Fibroblast of peridontal ligament (primary cell): ENCODE measurements around the gene GATD1.

Experiments
- DNase-seq: peaks from one replicate; pipeline ENCODE4 v3.0.0-alpha.2; 2010; ENCODE audit errors: extremely low read depth

The GATD1 gene

DNA sequence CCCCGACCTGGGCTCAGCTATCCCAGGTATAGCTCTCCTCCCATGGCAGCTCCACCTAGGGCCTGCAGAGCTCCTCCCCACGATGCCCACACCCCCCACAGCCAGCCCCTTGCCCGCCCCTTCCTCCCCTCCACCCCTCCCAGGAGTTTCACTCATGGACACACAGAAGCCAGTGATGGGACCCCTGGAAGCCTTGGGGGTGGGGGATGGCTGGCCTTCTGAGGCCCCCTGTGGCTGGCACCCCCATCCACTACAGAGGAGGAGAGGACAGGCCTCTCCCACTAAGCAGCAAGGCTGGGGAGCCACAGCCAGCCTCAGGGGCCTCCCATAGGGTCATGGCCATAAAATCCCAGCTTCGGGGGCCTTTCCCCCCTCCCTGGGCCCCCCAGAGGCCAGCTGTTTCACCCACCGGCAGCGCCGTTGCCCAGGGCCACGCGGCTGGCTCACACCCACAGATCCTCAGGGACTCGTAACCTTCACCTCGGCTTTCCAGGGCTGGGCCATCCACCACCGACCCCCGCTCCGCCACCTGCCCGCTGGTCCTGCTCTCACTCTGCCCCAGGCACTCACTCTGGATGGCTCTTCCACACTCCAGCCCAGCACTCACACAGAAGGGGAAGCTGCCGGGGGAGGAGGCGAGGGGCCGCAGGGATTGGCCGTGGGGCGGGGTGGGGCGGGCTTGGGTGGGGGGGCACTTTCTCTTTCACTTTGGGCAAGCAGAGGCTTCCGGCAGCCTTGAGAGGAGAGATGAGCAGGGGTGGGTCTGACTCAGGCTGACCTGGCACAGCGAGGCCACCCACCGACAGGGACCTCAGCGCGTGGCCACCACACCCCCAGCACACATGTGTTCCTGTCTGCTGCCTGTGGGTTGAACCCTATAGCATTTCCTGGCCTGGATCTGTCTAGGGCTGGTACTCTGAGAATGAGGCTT lies 18.6 kb upstream of the GATD1 start:
- DNase-seq: peak; percentile 68

DNA sequence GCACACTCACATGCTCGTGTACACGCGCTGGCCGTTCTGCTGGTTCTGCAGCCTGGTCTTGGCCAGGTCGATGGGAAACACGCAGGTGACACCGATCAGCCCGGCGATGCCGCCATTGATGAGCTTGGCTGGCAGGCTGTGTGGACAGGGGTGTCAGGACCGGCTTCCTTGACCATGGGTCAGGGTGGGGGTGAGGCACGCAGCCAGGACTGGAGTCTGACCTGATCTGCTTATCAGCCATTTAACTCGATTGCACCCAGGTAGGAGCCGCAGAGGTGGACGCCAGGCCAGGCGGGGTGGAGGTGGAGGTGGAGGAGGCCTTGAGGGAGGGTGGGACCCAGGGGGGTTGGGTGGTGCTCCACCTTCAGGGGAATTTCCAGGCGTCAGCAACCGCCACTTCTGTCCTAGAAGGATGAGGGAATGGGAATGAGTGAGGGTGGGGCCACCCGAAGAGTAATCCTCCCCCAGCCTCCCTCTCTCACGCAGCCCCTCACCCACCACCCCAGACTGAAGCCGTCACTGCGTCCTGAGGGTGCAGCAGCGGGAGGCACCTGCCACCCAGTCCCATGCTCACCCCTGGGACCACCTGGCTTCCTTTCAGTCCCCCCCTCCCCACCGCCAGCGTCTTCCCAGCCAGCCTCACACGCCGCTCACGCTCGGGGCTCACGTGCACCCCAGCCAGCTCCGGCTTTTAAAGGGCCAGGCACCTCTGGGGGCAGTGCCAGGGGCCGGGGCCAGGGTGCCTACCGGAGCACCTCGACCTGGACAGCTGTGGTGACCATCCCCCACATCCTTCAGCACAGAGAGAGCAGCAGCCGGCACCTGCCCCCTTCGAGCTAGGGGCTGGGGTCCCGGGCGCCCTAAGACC lies 17.7 kb upstream of the GATD1 start:
- DNase-seq: no peak

DNA sequence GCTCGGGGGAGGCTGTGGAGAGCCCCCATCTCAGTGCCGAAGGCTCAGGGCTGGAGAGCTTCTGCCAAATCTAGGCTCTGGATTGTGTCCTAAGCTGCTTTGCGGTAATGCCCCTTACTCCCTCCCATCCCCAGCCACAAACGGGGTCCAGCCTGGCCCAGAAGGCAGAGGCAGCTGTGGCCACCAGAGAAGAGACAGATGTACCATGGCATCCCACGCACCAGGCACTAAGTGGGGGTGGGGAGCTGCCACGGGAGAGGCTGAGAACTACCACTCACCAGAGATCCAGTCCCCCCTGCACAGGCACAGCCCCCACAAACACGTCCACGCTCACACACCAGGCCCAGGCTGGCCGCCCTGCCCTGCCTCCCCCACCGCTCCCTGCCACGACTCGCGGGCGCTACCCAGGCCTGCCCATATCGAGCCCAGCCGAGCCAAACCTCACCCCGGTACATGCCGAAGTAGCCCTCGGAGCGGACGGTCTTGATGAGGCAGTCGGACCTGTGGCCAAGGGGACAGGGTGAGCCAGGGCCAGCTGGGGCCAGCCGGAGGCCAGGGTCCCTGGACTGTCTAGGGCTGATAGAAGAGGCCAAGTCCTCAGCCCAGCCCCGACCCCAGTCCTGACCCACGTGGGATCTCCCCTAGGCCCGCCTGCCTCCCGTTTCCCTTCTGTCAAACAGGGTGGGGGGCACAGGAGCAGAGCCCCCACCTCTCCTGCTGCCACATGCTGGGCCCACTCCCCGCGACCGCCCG lies 16.9 kb upstream of the GATD1 start:
- DNase-seq: no peak

DNA sequence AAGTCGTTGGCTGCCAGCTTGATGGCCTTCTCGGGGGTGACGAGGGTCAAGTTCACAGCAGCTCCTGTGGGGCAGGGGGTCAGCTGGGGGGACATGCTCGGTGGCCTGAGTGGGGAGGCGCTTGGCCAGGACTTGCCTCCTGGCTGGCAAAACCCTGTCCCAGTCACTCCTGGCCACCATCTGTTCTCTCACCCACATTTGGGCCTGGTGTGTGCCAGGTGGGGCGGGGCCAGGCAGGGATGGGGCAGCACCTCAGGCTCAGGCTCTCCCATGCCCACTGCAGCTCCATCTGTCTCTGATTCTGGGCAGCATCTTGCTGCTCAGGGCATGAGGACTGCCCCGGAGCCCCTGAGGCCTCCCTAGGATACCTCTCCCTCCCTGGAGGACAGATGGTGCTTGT lies 16.3 kb upstream of the GATD1 start:
- no peak for DNase-seq

DNA sequence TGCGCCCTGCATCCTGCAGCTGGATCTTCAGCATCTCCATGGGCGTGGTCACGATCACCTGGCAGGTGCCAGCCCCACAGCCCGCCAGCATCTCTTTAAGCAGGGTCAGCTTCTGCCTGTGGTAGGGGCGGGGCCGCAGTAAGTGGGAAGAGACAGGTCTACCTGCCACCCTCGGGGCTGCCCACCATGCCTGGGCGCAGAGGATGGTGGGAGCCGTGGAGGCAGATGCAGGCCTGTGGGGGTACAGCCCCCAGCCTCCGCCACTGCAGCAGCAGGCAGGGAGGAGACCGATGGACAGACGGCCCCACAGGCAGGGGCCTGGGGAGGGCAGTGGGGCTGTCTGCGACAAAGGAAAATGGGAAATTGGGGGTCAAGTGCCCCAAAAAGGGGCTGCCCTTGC lies 15.6 kb upstream of the GATD1 start:
- DNase-seq: no peak

DNA sequence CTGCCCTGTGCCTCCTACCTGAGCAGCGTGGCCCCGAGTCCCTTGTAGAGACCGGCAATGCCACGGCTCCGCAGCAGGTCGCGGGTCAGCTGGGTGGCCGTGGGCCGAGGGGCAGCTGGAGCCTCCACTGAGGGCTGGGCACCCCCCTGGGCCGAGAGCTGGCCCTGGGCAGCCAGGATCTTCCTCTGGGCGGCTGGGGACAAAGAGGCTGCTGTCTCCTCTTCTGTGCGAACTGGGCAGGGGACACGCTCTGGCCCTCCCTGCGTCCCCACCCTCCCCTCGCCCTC lies 15.2 kb upstream of the GATD1 start:
- DNase-seq: no peak

DNA sequence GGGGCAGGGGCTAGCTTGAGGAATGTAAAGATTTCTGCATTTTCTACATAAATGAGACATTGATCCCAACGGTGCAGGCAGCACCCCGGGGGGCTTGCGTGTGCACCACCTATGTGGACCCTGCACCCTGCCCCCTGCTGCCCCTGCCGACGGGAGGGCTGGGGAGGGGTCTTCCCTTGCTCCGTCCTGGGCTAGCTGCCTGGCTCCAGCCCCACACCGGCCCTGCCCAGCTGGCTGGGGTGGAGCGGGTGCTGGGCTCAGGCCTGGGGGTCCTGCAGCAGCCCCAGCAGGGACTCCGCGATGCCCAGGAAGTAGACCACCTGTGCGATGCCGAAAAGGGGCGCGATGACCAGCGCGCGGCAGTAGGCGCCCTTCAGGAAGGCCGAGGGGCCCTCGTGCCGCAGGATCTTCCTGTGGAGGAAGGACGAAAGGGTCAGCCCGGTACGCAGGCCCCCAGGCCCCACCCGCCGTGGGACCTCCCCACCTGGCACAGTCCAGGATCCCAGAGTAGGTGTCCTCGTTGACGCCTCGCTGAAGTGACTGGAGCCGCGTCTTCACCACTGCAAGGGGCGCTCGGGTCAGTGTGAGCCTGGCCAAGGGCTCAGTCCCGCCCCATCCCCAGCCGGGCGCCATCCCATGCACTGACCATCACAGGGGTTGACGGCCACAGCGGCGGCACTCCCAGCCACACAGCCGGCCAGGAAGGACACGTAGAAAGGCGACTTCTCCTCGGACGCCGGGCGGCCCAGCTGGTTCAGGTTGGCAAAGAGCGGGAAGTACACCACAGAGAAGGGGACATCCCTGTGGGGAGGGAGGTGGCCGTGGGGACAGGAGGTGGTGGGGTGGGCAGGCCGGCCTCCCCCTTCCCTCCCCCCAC lies 14.6 kb upstream of the GATD1 start:
- DNase-seq: no peak

DNA sequence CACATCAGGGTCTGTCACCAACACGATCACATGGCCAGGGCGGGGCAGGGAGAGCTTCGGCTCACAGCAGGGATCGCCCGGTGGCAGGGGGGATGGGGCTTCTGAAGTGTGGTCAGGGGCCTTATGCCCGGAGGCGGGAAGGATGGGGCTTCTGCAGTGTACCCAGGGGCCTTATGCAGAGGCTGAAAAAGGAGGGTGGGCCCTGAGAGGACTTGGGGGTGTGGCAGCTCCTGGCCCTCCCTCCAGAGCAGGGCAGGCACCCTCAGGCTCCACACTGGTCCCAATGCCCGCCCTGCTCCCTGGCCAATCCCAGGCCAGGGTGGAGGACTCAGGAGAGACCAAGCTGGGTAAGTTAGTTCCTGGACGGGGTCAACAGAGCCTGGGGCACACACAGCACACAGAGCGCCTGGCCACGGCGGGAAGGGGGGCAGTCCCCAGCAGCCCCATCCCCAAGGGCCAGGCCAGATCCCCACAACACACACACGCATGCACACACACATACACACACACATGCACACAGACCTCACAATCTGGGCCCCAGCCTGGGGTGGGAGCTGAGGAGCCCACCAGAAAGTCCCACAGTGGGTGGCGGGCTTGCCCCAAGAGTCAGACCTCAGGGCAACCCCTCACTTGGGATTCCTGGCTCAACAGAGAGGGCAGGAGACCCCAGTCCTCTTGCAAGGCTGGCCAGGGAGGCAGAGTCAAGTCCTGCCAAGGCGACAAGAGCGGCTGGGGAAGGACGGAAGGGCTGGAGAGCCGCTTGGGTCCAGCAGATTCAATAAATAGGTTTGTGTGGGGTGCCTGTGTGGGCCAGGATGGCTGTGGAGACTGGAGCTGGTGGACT lies 13.7 kb upstream of the GATD1 start:
- no peak for DNase-seq

DNA sequence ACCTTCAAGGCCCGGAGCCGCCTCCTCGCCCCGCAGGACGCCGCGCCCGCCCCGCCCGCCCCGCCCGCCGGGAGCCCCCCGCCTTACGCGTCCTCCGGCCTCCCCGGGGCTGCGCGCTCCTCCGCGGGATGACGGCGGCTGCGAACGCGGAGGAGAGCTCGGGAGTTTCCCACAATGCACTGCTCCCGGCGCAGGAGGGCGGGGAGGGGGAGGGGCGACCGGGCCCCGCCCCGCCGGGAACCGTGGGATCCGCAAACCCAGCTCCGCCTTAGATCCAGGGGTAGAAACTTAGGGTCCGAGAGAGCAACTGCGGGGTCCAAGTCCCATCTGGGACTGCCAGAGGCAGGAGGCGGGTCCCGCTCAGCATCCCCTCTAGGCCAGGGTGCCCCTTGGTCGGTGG lies 12.7 kb upstream of the GATD1 start, which contains the start of gene CEND1:
CEND1 (minus strand) TSS at position 148 of the 400 bp plus-strand sequence. CDS start 1,514 bp downstream, outside the sequence.
- DNase-seq: peak; percentile 36

DNA sequence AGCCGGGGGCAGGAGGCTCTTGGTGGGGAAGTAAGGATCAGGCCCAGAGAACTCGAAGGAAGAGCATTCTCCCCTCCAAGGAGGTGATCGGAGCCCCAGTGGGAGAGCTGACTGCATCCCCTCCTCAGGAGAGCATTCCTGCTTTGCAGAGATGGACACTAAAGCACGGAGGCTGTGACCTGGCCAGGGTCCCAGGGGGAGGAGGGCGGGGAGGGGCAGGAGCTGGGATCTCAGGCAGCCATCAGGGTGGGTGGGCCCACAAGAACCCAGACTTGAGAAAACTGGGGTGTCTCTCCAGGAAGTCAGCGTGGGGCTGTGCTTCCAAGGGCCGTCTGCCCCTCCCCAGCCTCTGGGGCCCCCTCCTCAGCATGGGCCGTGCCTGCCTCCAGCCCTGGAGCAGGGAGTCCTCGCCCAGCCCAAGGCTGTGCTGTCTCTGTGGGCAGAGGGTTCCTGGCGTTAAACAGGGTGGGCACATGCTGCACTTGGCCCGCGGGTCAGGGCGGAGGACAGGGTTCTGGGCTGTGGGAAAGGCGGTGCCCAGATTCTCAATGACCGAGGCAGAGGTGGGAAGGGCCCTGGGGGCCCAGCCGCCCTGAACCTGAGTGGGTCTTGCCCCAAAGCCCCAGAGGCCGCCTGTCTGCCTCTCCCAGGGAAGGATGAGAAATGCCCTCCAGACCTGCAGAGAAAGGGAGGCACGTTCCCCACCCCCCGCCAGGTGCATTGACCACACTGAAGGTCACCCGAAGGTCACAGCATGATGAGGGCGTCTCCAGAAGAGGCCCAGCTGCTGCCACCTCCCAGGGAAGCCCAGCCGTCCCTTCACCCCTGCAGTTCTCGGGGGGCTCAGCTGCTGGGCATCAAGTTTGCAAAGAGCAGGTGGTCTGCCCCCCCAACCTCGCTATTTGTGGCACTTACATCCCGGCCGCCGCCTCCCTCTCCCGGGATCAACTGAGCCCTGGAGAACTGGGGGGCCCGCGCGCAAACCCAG lies 12.0 kb upstream of the GATD1 start:
- no peak for DNase-seq

DNA sequence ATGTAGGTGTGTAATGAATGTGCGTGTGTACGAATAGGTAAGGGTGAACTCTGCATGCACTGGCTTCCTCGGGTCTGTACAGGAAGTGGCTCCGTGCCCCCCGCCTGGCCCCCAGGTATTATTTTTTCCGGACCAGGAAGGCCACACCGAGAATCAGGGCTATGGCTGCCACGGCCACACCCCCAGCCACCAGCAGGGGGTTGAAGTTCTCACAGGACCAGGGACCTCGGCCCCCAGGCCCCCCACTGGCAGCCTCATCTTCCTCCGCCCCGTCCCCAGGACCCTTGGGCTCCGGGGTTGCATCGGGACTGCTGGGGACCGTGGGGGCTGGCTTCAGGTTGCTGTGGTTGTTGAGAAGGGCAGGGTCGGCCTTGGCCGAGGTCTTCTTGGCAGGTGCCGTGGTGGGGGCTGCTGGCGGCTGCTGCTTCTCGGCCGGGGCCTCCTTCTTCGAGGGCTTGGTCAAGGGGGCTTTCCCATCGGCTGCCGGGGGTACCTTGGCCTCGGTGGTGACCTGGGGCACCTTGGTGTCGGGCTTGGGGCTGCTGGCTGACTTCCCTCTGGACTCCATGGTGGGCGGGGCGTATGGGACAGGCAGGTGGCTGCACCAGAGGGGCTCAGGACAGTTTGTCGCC lies 10.8 kb upstream of the GATD1 start:
- DNase-seq: no peak

DNA sequence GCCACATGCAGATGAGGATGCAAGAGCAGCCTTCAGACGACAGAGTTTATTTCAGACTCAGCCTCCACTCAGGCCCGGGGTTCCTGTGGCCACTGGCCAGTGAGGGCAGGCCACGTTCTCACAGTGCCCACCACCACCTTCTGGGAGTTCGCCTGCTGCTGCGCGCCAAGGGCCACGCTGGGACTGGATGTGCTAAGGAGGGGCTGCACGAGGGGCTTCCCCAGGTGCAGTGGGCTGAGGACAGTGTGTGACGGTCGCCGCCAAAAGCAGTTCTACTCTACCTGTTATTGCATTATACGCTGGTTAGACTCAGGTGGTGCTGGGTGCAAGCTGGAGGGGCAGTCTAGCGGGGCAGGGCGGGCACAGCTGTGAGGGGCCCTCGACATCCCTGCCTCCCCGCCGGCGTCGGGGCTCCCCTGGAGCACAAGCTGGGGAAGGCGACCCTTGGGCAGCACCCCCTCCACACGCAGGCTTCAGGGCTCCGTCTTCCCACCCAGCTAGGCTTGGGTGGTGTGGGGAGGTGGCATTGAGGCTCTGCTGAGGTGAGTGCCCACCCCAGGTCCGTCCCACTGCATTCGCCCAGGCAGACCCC lies 9.9 kb upstream of the GATD1 start:
- no peak for DNase-seq

DNA sequence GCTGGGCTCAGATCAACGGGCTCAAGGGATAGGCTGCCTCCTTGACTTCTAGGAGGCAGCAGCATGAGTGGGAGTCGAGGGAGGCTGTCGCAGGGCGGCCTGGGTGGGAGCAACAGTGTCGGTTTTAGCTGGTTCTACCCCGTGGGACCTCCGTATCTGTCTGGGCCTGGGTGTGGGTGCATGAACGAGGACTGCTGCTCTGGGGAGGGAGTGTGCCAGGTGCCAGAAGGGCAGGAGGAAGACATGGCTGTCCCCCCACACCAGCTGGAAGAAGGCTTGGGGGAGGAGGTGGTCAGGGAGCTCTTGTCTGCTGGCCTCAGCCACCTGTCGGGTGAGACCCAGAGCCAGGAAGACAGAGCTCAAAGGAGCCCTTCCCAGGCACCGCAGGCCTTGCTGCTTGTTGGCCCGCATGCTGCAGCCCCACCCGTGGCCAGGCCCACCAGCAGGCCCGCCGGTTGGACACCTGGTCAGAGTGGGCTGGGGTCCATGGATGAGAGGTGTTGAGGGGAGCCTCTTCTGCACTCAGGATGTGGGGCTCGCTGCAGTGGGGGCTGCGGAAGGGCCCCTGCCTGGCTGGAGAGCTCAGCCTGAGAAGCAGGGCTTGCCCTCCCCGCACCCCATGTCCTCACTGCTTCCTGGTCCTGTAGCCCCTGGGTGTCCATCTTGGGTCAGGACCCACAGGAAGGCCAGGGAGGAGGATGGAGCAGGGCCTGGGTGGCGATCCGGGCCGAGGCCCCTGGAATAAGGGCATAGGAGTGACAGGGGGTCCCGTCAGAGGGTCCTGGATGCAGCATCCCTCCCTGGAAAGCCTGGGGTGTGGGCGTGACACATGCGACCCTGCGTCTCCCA lies 9.2 kb upstream of the GATD1 start:
- no peak for DNase-seq

DNA sequence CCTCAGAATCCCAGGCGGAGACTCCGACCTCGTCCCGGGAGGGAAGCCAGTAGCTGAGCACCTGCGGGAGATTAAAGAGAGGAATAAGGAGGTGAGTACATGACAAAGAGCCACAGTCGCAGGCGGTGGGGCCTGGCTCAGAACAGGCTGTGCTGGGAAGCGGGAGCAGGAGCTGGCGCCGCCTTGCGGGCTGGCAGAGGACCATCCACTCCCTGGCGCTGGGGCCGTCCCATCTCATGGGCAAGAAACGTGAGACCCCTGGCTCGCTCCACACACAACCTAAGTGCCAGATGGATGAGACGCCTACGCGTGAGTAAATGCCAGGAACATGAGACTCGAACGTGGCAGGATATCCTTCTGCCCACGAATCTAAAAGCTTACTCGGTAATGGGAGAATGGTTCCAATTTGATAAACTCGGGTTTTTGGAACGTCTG lies 6.3 kb upstream of the GATD1 start:
- peak; percentile 95 for DNase-seq

DNA sequence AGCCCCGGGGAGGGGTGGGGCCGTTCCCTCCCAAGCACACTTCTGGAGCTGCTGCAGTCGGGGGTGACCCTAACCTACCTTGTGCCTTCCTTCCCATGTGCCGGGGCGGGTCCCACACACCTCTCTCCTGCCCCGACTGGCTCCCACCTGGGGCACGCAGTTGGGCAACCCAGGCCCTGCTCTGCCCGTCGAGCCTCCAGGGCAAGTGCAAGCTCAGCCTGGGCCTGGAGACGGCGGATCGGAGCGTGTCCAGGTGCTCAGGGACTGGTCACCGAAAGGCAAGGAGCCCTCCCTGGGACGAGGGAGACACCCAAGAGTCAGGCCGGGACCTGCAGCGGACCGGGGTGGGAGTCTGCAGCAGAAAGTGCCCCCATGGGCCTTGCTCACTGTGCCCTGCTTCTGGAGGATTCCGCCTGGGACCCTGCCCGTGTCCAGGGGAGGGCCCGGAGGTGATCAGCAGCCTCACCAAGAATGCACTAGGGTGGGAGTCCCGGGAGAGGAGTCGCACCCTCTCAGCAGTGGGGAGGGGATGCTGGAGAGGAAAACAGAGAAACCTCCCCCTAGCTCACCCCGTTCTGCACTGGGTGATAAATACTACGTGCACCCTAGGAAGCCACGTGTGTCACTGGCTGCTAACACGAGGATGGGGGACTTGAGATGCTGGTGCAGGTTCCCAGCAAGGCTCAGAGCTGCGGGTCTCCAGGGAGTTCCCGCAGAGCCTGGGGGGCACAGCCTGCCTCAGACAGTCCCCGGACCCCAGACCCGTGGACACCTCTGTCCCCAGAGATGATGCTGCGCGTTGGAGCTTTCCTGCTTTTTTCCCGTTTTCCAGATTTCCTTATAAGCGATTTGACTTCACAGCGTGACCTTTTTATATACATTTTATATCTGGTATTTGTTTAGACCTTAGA lies 5.2 kb upstream of the GATD1 start:
- no peak for DNase-seq

DNA sequence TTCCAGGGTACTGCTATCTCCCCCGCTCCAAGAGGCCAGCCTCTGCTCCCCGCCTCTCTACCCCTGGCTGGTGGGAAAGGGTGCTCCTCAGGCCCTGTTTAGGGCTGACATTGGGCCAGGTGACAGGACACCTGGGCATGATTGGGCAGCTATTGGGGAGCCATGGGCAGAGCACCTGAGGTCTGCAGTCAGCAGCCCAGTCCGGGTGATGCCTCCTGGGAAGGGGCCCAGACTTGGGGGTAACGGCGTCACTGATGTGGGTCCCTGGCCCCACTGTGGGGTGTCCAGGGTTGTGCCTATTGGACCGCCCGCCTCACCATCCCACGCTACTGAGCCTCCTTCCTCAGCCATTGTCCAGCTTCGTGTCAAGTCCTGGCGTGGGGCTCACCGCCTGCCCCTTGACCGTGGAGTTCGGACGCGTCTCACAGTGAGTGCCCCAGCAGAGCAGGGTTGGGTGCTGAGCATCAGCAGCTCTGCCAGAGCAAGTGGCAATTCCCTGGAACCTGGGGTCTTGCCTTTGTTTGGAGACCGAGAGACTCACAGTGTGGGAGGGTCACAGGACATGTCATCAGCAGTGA lies 2.8 kb upstream of the GATD1 start:
- no peak for DNase-seq
